GM12878 (cell line): ENCODE measurements around the gene PITPNB.

Experiments
- ETV6 ChIP-seq, 2 experiments: fragments of 450-650 bp in 1 of 2; IDR thresholded peaks in 1 of 2; conservative IDR thresholded peaks in 1 of 2; 2 replicates each; pipeline ENCODE4 v1.6.1; 2014; ENCODE audit warnings: antibody characterized with exemption in 1 of 2, borderline replicate concordance in 1 of 2, low read depth in 1 of 2, mild to moderate bottlenecking in 1 of 2, moderate library complexity in 1 of 2
- FOS ChIP-seq: IDR thresholded peaks from 3 replicates; pipeline ENCODE4 v1.6.1; 2011; ENCODE audit warnings: borderline replicate concordance; ENCODE audit not compliant: insufficient read length; ENCODE audit errors: extremely low read depth
- FOXM1 ChIP-seq: IDR thresholded peaks from 2 replicates; pipeline ENCODE4 v1.6.1; 2012; ENCODE audit warnings: low read depth, mild to moderate bottlenecking, inconsistent platforms, low read length, moderate library complexity
- RAD21 ChIP-seq: IDR thresholded peaks from 2 replicates; pipeline ENCODE4 v1.6.1; 2011; ENCODE audit warnings: mild to moderate bottlenecking, low read depth, low read length, moderate library complexity; ENCODE audit not compliant: insufficient read depth
- TF ChIP-seq, protein P1 (sequence below), 3 experiments: IDR thresholded peaks in 2 of 3; conservative IDR thresholded peaks in 1 of 3; 2 replicates each; pipeline ENCODE4 v1.5.1; 2011; ENCODE audit warnings: low read depth in 3 of 3, low read length in 3 of 3, mild to moderate bottlenecking in 3 of 3, control low read depth in 2 of 3, moderate library complexity in 2 of 3, inconsistent platforms in 1 of 3, mixed read lengths in 1 of 3; ENCODE audit not compliant: control insufficient read depth in 2 of 3, insufficient read depth in 1 of 3; ENCODE audit errors: extremely low read depth in 1 of 3
- TF ChIP-seq, protein P2 (sequence below): IDR thresholded peaks from 2 replicates; pipeline ENCODE4 v1.6.1; 2011; ENCODE audit warnings: low read depth, mild to moderate bottlenecking, low read length, moderate library complexity, borderline replicate concordance; ENCODE audit errors: extremely low read depth

DNA sequence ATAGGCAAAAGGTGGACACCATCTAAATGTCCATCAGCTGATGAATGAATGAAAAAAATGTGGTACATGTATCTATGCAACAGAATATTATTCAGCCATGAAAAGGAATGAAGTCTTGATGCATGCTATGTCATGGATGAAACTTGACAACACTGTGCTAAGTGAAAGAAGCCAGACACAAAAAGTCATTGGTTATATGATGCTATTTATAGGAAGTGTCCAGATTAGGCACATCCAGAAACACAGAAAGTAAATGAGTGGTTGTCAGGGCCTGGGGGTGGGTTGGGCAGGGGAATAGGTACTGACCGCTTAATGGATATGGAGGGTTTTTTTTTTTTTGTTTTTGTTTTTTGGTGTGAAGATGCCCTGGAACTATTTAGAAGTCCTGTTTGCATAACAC, 95.8 kb downstream of the PITPNB start:
- TF ChIP-seq FOS, result no peak
- TF ChIP-seq, protein P1, sequence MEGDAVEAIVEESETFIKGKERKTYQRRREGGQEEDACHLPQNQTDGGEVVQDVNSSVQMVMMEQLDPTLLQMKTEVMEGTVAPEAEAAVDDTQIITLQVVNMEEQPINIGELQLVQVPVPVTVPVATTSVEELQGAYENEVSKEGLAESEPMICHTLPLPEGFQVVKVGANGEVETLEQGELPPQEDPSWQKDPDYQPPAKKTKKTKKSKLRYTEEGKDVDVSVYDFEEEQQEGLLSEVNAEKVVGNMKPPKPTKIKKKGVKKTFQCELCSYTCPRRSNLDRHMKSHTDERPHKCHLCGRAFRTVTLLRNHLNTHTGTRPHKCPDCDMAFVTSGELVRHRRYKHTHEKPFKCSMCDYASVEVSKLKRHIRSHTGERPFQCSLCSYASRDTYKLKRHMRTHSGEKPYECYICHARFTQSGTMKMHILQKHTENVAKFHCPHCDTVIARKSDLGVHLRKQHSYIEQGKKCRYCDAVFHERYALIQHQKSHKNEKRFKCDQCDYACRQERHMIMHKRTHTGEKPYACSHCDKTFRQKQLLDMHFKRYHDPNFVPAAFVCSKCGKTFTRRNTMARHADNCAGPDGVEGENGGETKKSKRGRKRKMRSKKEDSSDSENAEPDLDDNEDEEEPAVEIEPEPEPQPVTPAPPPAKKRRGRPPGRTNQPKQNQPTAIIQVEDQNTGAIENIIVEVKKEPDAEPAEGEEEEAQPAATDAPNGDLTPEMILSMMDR (IDR thresholded peaks at IDR 0.05 in 2 of 3, conservative IDR thresholded peaks at IDR 0.05 in 1 of 3; ENCODE audit: control insufficient read depth in 2 of 3, extremely low read depth in 1 of 3, insufficient read depth in 1 of 3, low read depth in 3 of 3, low read length in 3 of 3), result no peak
- TF ChIP-seq FOXM1, result no peak
- TF ChIP-seq ETV6 (conservative IDR thresholded peaks at IDR 0.05 in 1 of 2, IDR thresholded peaks at IDR 0.05 in 1 of 2; ENCODE audit: borderline replicate concordance in 1 of 2, low read depth in 1 of 2), result no peak
- no peak for TF ChIP-seq RAD21
- TF ChIP-seq, protein P2, sequence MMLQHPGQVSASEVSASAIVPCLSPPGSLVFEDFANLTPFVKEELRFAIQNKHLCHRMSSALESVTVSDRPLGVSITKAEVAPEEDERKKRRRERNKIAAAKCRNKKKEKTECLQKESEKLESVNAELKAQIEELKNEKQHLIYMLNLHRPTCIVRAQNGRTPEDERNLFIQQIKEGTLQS, result no peak
